ENCODE results near the gene SNX10. TPM values are rescaled to one million over a fixed set of nuclear protein-coding genes. Genes with fewer than 3 reads are reported as not detected.
A peak's percentile ranks its signal among the peaks of the same experiment; 100 is the strongest.

SNX10 gene
- polyA plus RNA-seq, 1 donor: 20.6 TPM

DNA sequence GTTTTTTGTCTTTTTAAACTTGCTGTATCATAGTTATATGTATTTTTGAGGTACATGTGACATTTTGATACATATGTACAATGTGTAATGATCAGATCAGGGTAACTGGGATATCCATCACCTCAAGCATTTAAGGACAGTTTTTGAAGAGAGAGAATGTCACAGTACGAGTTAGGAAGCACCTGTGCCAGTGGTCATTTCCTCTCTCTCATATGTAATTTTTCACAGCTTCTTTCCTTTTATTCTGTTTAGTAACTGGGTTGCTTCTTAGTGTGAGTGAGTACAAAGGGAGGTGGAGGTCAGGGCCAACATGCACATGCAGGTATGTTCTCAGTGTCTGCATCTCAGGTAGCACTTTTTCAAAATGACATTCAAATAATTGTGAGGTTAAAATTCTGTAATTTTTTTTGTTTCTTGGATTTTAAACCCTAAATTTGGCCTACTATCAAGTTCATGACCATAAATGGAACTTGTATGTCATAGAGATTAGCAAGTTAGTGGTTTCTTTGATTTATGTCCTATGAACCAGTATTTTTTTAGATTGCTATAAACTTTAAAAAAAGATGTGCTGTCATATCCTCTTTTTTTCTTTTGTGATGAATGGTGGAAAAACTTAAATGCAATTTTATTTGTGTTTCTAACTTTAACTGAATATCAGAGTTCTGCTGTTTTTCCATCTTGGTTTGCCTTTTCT, 42.7 kb downstream of the SNX10 start:
- no peak for DNase-seq

DNA sequence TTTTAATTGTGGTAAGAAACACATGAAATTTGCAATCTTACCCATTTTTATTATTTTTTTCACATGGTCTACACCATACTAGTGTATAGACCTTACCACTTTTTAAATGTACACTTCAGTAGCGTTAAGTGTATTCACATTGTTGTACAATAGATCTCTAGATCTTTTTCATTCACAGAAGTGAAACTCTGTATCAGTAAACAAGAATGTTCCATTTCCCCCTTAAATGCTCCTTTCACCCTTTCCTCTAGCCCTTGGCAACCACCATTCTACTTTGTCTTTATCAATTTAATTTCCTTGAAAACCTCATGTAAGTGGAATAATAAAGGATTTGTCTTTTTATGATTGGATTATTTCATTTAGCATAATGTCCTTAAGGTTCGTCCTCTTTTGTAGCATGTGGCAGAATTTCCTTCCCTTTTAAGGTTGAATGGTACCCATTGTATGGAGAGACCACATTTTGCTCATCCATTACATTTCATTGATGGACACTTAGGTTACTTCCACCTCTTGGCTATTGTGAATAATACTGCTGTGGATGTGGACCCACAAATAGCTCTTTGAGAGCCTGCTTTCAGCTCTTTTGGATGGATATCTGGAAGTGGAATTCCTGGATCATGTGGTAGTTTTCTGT, 45.7 kb downstream of the SNX10 start:
- no peak for DNase-seq

DNA sequence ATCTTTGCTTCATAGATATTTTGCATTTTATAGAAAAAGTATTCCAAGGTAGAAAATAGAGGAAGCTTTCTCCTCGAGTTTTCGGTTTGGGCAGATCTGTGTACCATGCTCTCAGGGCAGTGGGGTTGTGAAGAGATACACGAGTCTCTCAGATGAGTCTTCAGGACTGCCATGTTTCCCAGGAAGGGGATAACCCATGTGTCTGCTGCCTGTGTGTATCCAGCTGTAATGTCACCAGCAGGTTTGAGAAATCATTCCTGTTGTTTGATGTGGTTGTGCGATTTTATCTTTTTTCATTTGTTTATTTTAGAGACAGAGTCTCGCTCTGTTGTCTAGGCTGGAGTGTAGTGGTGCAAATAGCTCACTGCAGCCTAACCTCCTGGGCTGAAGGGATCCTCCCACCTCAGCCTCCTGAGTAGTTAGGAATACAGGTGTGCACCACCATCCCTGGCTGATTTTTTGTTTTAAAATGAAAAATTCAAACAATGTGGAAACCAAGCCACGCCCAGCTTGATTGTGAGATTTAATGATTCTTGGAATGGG, 48.9 kb downstream of the SNX10 start:
- no peak for DNase-seq

DNA sequence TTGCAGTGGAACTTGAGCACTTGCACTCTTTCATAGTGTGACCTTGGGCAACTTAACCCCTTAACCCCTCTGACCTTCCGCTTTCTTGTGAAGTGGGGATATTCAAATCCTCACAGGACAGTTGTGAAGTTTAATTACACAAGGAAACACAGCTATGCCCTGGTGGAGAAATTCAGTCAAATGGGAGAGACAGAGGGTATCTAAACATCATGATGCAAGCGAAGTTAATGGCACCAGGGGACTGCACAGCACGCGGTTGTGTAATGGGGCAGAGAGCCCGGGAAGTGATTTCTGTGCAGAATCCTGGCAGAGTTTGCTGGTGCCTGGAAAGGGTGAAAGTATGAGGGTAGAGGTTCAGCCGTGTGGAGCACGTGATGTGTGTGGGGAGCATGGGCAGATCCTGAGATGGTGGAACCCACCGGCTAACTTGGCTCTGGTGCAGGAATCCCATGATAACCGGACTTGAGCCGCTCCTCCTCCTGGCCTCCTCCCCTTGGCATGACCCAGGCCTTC, 51.7 kb downstream of the SNX10 start:
- no peak for DNase-seq

DNA sequence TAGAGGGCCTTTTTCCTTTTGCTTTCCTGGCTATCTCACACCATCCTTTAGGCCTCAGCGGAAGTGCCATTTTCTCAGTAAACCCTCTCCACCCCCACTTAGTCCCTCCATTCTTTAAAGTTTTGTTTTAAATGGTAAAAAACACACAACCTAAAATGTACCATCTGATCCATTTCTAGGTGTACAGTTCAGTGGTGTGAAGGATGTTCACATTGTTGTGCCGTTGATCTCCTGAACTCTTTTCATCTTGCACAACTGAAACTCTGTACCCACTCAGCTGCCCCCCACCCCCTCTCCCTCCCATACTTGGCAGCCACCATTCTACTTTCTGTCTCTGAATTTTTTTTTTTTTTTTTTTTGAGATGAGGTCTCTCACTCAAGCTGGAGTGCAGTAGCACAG, 52.2 kb downstream of the SNX10 start:
- DNase-seq: no peak

DNA sequence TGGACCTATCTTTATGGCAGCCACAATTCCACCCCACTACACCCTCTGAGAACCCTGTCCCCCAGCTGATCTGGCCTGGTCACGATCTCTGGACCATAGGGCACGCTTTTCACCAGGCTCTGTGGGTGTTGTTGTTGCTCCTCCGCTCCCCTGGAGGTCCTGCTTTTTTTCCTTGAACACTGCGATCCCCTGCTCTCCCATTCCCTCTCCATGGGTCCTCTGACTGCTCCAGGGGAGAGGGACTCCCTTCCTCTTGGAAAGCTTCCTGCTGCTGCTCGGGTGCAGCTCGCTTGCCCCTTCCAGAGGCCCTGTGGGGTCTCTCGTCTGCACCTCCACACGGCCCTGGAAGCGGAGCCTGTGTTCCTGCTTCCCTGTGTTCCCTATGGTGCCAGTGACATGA, 53.5 kb downstream of the SNX10 start:
- DNase-seq: no peak

DNA sequence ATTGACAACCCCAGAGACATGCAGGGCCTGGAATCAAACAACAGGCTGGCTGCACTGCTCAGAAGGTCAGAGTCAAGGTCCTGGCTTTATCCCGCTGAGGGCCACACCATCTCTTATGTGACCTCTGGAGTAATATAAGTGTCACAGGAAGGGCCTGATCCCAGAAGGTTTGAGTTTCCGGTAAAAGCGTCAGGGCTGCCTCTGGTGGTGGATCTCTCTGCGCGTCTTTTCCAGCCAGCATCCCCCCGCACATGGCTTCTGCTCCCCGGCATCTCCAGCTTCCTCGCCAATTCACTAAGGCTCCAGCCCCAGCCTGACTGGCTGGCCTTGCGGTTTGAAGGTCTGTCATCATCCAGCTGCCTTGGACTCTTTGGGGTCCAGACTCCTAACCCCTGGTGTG, 54.2 kb downstream of the SNX10 start:
- DNase-seq: no peak

DNA sequence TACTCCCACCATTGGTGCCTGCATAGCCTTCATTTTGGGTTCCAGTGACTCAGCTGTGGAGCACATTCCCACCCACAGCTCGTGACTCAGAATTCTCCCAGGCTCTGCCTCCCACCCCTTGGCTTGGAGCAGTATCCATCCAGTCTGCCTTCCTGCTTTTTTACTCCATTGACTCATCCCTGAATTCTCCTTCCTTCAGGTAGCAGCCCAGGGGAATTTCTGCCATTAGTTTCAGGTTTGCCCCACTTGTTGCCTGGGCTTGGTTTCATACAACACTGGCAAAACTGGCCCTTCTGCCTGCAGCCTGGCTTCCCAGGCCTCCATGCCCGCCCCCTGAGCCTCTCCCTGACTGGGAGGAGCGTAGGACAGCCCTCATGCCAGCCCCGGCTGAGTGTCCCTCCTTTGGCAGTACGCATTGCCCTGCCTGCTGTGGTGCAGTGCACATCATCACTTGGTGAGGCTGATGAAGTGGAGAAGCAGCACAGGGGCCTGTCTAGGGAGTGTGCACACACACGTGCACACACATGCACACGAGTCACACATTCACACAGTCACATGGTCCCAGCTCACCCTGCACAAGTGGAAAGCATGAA, 55.0 kb downstream of the SNX10 start:
- DNase-seq: no peak

DNA sequence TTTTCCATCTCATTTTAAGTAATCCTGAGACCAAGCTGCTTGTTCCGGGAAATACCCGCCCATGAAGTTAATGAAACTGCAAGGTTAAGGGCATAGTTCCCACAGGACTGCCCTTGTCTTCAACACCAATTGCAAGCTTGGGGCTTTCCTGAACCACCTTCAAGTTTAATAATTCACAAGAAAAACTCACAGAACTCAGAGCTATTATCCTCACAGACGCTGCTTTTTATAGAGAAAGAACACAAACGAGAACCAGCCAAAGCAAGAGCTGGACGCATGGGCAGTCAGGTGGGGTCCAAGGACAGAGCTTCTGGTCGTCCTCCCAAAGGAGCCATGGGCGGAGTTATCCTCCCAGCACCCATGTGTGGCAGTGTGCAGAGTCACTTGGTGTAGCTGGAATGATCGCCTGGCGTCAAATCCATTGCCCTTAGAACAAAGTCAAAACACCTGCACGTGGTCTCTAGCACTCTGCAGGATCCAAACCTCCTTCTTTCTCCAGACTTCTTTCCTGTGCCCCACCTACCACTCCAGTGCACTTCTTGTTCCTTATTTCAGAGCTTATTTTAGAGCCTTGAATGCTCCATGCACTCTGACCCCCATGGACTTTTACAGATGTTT, 56.7 kb downstream of the SNX10 start:
- DNase-seq: peak; percentile 50

DNA sequence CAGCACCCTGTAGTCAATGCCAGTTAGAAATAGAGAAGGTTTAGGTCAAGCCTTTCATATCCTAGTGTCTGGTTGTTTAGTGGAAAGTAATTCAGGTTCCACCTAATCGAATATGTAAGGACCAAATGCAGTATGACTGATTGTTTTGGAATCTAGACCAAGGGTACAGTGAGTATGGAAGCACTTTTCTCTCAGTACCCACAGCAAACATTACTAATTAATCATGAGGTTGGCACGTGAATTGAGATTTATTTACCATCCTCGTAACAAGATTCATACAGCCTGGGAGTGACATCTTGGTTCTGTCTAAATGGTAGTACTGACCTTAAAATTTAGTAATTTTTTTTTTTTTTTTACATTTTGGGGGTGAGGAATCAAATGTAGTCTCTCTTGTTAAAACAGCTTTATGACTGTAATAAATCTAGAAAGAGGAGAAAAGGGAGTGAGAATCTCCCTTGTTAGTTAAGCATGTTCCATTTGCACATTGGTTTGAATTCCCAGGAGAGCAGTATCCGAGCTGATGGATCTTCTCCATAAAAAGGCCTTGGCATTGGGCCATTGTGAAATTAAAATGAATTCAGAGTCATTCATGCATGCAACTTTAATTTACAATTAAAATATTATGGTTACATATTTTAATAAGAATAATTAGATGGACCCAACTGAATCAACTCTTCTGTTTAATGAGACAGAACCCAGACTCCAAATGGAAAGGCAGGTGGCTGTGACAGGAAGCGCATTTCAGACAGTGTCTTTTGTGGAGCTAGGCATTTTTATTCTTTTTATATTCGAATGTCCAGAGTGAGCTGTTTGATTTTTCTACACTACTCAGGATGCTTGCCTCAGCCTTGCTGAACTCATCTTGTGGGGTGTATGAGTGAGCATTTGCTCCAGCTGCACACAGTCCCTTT, 57.6 kb downstream of the SNX10 start:
- DNase-seq: peak; percentile 36

DNA sequence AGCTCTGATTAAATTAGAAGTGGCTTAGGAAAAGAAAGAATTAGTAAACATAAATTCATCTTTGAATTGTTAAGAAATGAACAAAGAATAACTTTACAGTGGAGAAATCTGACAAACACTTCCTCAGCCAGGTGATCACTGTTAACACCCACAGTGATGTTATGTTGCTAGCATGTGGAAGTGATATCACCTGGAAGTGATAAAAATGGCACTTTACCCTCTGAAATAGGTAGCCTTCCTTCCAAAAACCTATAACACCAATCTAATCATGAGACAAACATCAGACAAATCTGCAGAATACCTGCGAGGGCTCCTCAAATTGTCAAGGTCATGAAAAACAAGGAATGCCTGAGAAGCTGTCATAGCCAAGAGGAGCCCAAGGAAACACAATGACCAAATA, 59.5 kb downstream of the SNX10 start:
- no peak for DNase-seq

DNA sequence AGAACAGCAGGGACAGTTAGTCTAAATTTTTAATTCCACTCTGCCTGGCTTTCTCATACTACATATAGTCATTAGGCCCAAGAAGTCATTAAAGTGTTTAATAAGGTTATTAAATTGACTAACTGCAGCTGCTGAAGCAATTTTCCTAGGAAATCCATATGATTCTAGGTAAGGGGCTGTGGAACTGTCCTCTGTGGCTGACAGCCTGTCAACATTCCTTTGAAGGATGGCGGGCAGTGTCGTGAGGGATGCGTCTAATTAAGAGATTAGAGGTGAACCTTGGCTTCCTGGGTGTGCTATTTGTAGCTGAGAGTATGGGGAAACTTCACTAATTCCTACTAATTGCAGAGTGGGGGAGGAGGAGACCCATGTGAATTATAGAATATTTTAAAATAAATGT, 64.6 kb downstream of the SNX10 start:
- no peak for DNase-seq

DNA sequence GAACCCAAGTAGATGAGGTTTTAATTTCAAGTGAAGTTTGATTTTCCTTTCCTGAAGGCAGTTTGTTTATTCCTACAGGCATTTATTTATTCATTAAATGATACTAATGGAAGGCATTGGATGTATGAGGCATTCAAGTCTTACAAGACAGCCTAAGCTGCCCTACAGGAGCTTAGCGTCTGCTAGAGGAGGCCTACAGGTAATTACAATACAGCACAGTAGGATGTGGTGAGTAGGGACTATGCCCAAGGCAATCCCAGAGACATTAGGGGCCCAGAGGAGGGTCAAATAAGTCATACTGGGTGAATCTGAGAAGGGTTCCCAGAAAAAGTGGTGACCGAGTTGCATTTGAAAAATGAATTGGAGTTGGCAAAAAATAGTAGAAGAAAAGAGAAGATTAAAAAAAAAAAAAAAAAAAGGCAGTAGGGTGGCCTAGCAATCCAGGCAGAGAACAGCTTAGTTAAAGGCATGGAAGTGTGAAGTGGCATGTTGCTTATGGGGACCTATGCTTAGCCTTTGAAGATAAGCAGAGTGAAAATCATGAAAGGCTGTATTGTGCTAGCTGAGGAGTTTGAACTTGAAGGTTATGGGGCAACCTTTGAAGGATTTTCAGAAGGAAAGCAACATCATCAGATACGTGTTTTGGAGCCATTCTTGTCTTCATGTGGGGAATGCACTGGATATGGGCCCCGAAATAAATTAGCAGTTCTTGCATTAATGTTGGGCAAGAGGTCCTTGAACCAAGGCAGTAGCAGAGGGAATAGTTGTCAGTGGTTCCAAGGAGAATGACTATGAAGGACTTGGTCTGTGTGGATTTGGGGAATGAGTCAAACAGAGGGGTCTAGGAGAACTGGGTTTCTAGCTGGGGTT, 65.5 kb downstream of the SNX10 start:
- no peak for DNase-seq

DNA sequence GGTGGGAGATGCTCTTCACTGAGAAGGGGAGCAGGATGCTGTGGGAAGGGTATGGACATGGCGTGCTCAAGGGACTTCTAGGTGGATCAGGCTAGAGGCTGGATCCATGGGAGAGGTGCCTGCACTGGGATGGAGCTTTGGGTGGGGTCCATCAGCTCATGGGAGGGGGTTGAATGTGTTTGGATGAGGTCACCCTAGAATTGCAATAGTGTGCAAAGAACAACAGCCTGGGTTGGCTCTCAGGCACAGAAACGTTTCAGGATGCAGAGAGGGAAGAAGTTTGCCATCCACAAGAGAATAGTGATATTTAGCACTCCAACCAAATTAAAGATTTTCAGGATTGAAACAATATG, 66.1 kb downstream of the SNX10 start:
- no peak for DNase-seq

DNA sequence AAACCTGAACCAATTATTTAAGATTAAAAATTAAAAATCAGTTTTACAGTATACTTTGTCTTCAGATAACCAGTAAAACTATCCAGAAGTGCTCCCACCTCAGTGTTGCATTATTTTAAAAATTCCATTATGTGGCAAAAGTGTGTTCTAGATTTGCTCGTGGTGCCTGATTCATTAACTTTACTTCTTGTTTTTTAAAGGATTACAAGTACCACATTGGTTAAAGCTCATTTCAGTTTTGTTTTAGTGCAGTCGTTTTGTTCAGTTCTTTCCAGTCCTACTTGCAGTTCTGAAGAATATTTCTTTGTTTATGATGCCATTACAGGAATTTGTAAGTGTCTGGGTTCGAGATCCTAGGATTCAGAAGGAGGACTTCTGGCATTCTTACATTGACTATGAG, 69.0 kb downstream of the SNX10 start:
- DNase-seq: no peak

DNA sequence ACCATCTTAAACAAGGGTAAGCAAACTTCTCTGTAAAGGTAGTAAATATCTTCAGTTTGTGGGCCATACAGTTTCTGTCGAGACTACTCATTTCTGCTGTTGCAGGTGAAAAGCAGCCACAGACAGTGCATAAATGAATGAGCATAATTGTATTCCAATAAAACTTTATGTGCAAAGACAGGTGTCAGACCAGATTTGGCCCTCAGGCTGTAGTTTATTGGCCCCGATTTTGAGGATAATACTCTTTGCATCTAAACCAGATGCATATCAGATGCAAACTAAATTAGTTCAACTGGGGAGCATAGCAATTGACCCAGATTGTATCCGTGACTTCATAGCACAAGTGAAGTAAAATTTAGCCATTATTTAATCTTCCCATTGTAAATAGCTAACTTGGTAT, 70.0 kb downstream of the SNX10 start:
- no peak for DNase-seq

DNA sequence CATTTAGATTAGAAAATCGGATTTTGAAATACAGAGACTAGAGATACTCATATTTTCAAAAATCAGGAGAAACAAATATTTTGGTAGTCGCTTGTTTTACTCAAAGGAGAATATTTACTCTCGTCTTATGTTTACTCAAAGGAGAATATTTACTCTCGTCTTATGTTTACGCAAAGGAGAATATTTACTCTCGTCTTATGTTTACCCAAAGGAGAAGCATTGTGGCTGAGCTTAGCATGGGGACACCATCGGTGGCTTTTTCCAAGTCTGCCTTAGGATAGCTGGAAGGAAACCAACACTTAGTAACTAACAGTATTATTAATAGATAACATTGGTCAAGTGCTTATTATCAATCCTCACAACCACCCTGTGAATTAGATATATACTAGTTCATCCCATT, 71.8 kb downstream of the SNX10 start:
- DNase-seq: no peak

DNA sequence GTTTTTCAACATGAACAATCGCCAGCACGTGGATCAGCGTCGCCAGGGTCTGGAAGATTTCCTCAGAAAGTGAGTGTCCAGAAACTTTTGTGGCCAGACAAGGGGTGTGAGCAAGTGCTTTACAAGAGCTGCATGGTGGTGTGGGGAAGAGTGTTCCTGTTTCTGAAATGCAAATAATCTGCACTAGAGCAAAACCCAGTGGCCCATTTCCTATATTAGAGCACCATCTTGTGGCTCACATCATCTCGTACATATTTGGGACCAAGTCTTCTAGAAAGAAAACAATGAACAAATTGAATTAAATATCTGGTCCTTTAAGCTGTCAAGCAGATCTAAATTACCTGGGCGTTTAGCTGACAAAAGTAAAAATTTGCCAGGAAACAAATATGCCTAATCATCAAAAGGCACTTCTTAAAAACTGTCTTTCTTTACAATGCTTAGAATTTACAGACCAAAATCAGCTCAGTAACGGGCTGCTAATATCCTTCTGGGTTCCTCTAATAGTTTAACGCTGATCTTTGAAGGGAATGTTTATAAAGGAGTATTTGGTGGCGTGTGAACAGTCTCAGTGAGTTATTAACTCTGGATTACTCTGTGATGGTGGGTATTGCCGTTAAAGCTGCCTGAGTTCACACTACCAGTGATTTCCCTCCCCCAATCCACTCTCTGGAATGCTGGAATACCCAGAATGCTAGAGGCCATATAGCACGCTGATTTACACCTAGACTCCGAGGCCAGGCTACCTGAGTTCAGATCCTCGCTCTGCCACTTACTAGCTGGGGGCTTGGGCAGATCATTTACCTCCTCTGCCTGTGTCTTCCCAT, 73.6 kb downstream of the SNX10 start:
- peak; percentile 90 for DNase-seq

DNA sequence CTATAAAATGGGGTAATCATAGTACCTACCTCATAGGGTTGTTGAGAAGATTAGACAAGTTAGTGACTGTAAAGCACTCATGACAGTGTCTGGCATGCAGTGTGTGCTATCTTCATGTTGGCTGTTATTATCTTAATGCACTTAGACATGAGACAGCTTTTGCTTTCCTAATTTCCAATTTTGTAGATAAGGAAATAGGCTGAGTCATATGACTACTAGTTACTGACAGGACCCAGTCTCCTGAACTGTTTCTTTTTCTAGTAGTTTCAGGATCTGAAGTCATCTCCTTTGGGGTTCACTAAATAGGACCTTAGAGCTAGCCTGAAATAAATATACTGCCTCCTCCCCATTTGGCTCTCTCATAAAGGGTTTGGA, 74.2 kb downstream of the SNX10 start:
- no peak for DNase-seq

DNA sequence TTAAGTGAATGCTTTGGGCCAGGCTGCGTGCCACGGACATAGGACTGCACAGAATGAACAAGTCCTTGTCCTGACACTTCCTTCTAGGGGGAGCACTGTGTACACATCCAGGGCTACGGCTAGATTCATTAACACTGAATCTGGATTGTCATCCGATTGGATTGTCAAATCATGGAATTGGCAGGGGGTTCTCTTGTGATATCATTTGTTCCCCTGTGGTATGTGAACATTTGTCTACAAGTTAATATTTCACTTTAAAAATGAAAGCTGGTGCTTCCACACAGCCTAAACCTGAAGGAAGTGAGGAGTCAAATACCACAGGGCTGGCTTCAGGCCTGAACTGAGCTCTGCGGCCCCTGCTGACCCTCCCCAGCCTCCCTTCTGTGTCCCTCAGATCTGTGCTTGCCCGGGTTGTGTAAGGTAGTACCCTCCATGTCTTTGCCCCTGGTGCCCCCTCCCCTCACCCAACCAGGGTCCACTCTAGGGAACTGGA, 75.6 kb downstream of the SNX10 start:
- no peak for DNase-seq
